Muscle of leg (tissue), 16 donors: ENCODE data around the gene RPGRIP1. TPM values are rescaled to one million over a fixed set of nuclear protein-coding genes. Genes with fewer than 3 reads are reported as not detected.
A peak's percentile ranks its signal among the peaks of the same experiment; 100 is the strongest.

ENCODE experiments used
- DNase-seq: peaks from one replicate; pipeline ENCODE4 v3.0.0; 2013
- H3K27ac ChIP-seq: one replicate; pipeline ENCODE4 v1.5.1; 2013; ENCODE audit warnings: mild to moderate bottlenecking, low read length, control low read depth
- H3K27me3 ChIP-seq: one replicate; pipeline ENCODE4 v1.6.1; 2013; ENCODE audit warnings: low read length; ENCODE audit not compliant: control insufficient read depth, insufficient read depth
- H3K36me3 ChIP-seq: one replicate; pipeline ENCODE4 v1.6.1; 2013; ENCODE audit warnings: low read length; ENCODE audit not compliant: control insufficient read depth, insufficient read depth
- H3K4me1 ChIP-seq: one replicate; pipeline ENCODE4 v1.6.1; 2013; ENCODE audit warnings: low read length; ENCODE audit not compliant: control insufficient read depth, insufficient read depth
- H3K4me3 ChIP-seq: one replicate; pipeline ENCODE4 v1.5.1; 2013; ENCODE audit warnings: low read length, control low read depth
- H3K9me3 ChIP-seq: replicated peaks from 2 replicates; pipeline ENCODE4 v1.6.1; 2013; ENCODE audit warnings: low read depth, low read length; ENCODE audit not compliant: control insufficient read depth
- WGBS: methylation state at CpG from one replicate; pipeline ENCODE4 v1.1.5; 2013; ENCODE audit warnings: missing lambda C conversion rate; ENCODE audit not compliant: insufficient coverage; 5-methylcytosine and 5-hydroxymethylcytosine counted together
- long read RNA-seq, 11 donors: transcript quantifications; one replicate each; lab custom pipeline, GENCODE V29; 2026
- polyA plus RNA-seq, 8 donors: library from polyadenylated mRNA; unstranded; fragments of 120-200 nt; gene quantifications; one replicate each; pipeline versions ENCODE4 v1.2.1 to v1.2.3, GENCODE V29; 2013; ENCODE audit warnings: inconsistent platforms in 1 of 8, low replicate concordance in 1 of 8; ENCODE audit not compliant: insufficient read length in 8 of 8, insufficient read depth in 1 of 8
- total RNA-seq: library from RNA; stranded (reverse); fragments of 120-200 nt; gene quantifications from one replicate; pipeline ENCODE4 v1.2.4, GENCODE V29; 2013

RPGRIP1 gene
- total RNA-seq (0.18 TPM), polyA plus RNA-seq (1 to 10 TPM in 2 of 8 donors, under 1 TPM in 6; 0.34 to 1.9 (median 0.53) TPM)
- long read RNA-seq, donor 1, partial matches to known transcripts = 29 of 34 reads
- long read RNA-seq, donor 1, other reads (novel, unspliced or antisense) = 5 of 34 reads
- long read RNA-seq, donor 2 = 0 reads
- long read RNA-seq, donor 3, partial matches to known transcripts = 75 of 83 reads
- long read RNA-seq, donor 3, other reads (novel, unspliced or antisense) = 8 of 83 reads
- long read RNA-seq, donor 4 = 0 reads
- long read RNA-seq, donor 5, partial matches to known transcripts = 252 of 266 reads
- long read RNA-seq, donor 5, other reads (novel, unspliced or antisense) = 14 of 266 reads
- long read RNA-seq, donor 6, partial matches to known transcripts = 37 of 43 reads
- long read RNA-seq, donor 6, other reads (novel, unspliced or antisense) = 6 of 43 reads
- long read RNA-seq, donor 7, partial matches to known transcripts = 52 of 52 reads
- long read RNA-seq, donor 7, other reads (novel, unspliced or antisense) = 0 of 52 reads
- long read RNA-seq, donor 8 = 0 reads
- long read RNA-seq, donor 9, partial matches to known transcripts = 63 of 63 reads
- long read RNA-seq, donor 9, other reads (novel, unspliced or antisense) = 0 of 63 reads
- long read RNA-seq, donor 10 = 0 reads
- long read RNA-seq, donor 11, partial matches to known transcripts = 24 of 24 reads
- long read RNA-seq, donor 11, other reads (novel, unspliced or antisense) = 0 of 24 reads

DNA sequence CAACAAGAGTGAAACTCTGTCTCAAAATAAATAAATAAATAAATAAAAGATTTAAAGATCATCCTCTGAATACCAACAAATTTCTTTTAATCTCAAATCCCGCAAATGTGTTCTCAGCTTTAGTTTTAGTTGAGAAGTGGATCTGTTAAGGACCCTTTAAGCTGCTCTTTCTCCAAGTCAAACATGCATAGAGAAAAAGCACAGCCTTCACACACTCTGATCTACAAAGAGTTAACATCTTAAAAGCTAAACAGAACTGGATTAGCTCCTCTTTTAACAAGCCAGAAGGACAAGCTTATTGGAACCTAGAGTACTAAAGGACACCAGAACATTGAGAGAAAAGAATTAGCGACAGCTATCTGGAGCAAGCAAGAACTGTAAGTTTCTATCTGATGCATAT, at the start of gene RPGRIP1:
RPGRIP1 (plus strand) TSS at position 301 of the 400 bp plus-strand sequence. CDS start 7,894 bp downstream, outside the sequence.
- Histone ChIP-seq H3K27ac (no peak within 1 kb of the TSS), H3K27me3 (no peaks in the 10 kb centered on the region), H3K4me1 (no peaks in the 10 kb centered on the region), H3K4me3 (no peak within 1 kb of the TSS), H3K9me3 (no peaks in the 10 kb centered on the region), H3K36me3 (no peaks in the 10 kb centered on the region)
- no CpG with 5 or more reads among the region's 2 CpGs for WGBS
- DNase-seq = no peak

GRCh38 chr14:21231020-21231652, 48.7 kb upstream of the RPGRIP1 start:
- Histone ChIP-seq H3K4me1 (no peaks in the 10 kb centered on the region), H3K4me3 (no peak overlapping the region), H3K27ac (no peak overlapping the region), H3K36me3 (peaks cover 59% of the 10 kb centered on the region), H3K9me3 (no peaks in the 10 kb centered on the region), H3K27me3 (no peaks in the 10 kb centered on the region)
- no peak for DNase-seq
- 89% methylated on average over 12 of the region's 14 CpGs for WGBS

GRCh38 chr14:21233457-21234076, 46.3 kb upstream of the RPGRIP1 start:
- H3K27me3 ChIP-seq = no peaks in the 10 kb centered on the region
- H3K36me3 ChIP-seq = peaks cover 48% of the 10 kb centered on the region
- no peak for DNase-seq
- WGBS = 75% methylated on average over 1 of the region's 8 CpGs
- H3K4me3 ChIP-seq = no peak overlapping the region
- H3K9me3 ChIP-seq = no peaks in the 10 kb centered on the region
- H3K27ac ChIP-seq = no peak overlapping the region
- H3K4me1 ChIP-seq = no peaks in the 10 kb centered on the region

GRCh38 chr14:21234112-21234511, 45.8 kb upstream of the RPGRIP1 start:
- Histone ChIP-seq H3K4me1 (no peaks in the 10 kb centered on the region), H3K27ac (no peak overlapping the region), H3K36me3 (peaks cover 47% of the 10 kb centered on the region), H3K4me3 (no peak overlapping the region), H3K9me3 (no peaks in the 10 kb centered on the region), H3K27me3 (no peaks in the 10 kb centered on the region)
- WGBS = no CpG with 5 or more reads among the region's 5 CpGs
- no peak for DNase-seq

GRCh38 chr14:21236948-21237797, 42.7 kb upstream of the RPGRIP1 start:
- Histone ChIP-seq H3K27me3 (no peaks in the 10 kb centered on the region), H3K27ac (no peak overlapping the region), H3K4me1 (no peaks in the 10 kb centered on the region), H3K36me3 (peaks cover 35% of the 10 kb centered on the region), H3K9me3 (no peaks in the 10 kb centered on the region), H3K4me3 (no peak overlapping the region)
- no CpG with 5 or more reads among the region's 6 CpGs for WGBS
- DNase-seq = no peak

DNA sequence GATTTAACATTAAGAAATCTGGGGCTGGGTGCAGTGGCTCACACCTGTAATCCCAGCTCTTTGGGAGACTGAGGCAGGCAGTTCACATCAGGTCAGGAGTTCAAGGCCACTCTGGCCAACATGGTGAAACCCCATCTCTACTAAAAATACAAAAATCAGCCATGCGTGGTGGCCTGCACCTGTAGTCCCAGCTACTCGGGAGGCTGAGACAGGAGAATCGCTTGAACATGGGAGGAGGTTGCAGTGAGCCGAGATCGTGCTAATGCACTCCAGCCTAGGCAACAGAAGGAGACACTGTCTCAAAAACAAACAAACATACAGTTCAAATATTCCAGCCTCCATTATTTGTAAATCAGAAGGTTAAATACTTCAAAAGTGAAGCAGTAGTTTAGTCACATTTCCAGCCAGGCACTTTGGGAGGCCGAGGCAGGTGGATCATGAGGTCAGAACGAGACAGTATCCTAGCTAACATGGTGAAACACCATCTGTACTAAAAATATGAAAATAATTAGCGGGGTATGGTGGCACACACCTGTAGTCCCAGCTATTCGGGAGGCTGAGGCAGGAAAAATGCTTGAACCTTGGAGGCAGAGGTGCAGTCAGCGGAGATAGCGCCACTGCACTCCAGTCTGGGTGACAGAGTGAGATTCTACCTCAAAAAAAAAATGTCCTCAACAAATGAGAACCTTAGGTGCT, 40.9 kb upstream of the RPGRIP1 start:
- no peaks in the 10 kb centered on the region for H3K4me1 ChIP-seq
- H3K4me3 ChIP-seq = no peak overlapping the region
- H3K9me3 ChIP-seq = no peaks in the 10 kb centered on the region
- H3K27ac ChIP-seq = no peak overlapping the region
- H3K27me3 ChIP-seq = no peaks in the 10 kb centered on the region
- H3K36me3 ChIP-seq = peaks cover 30% of the 10 kb centered on the region
- no peak for DNase-seq
- 100% methylated on average over 2 of the region's 11 CpGs for whole genome bisulfite sequencing

- H3K4me1 ChIP-seq = no peaks in the 10 kb centered on the region
- WGBS = no CpG with 5 or more reads among the region's 2 CpGs
- no peak for DNase-seq
- no peak overlapping the region for H3K4me3 ChIP-seq
- no peak overlapping the region for H3K27ac ChIP-seq
- peaks cover 29% of the 10 kb centered on the region for H3K36me3 ChIP-seq
- H3K27me3 ChIP-seq = no peaks in the 10 kb centered on the region
- no peaks in the 10 kb centered on the region for H3K9me3 ChIP-seq
Measured at GRCh38 chr14:21240417-21240816, 39.5 kb upstream of the RPGRIP1 start.

DNA sequence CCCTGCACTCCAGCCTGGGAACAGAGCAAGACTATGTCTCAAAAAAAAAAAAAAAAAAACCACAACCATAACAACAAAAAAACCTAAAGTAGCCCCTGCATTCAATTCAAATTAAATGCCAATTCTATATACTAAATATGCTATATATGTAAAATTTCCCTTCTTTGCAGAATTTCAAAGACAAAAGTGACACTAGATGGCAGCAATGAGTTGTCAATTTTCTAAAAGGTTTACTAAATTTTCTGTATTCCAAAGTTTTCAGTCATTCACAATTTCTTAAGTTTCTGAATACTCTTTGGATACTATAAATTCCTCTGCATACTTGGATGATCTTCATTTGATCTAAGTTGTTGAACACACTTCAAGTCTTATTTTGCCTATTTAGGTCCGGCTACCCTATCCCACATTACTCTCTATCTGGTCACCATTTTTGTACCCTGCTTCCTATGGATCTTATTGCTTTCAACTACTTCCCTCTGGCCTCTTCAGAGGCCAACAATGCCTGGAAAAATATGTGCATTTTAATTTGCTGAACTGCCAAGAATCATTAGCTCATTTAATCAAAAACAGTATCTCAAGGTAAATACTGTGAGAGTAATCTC, 38.6 kb upstream of the RPGRIP1 start:
- WGBS = 100% methylated on average over 1 of the region's 1 CpG
- H3K36me3 ChIP-seq = peaks cover 34% of the 10 kb centered on the region
- no peaks in the 10 kb centered on the region for H3K4me1 ChIP-seq
- no peaks in the 10 kb centered on the region for H3K9me3 ChIP-seq
- DNase-seq = peak; percentile 20
- H3K27ac ChIP-seq = no peak overlapping the region
- H3K4me3 ChIP-seq = no peak overlapping the region
- no peaks in the 10 kb centered on the region for H3K27me3 ChIP-seq
